Spleen (tissue), 11 donors: ENCODE data around the gene DDR1. TPM values are rescaled to one million over a fixed set of nuclear protein-coding genes. Genes with fewer than 3 reads are reported as not detected.

Experiments used
- DNase-seq: peaks from one replicate; pipeline ENCODE4 v3.0.0-alpha.2; 2020
- H3K27ac ChIP-seq, 8 donors: fragments of 200-600 bp; sonication (generic) in 7 of 8; 1 replicate in 4 of 8; 2 replicates in 4 of 8; pipeline versions ENCODE4 v1.5.0 to v1.8.0; 2016 to 2021; ENCODE audit warnings: inconsistent platforms in 4 of 8, mild to moderate bottlenecking in 4 of 8, moderate library complexity in 1 of 8
- H3K27me3 ChIP-seq, 7 donors: fragments of 200-600 bp; sonication (generic) in 6 of 7; replicated peaks in 1 of 7; 1 replicate in 4 of 7; 2 replicates in 3 of 7; pipeline versions ENCODE4 v1.5.0 to v1.8.0; 2016 to 2021; ENCODE audit warnings: inconsistent platforms in 3 of 7, mild to moderate bottlenecking in 1 of 7
- H3K36me3 ChIP-seq, 6 donors: fragments of 200-600 bp; sonication (generic) in 5 of 6; 1 replicate in 4 of 6; 2 replicates in 2 of 6; pipeline versions ENCODE4 v1.5.0 to v1.8.0; 2016 to 2021; ENCODE audit warnings: inconsistent platforms in 2 of 6
- H3K4me1 ChIP-seq, 6 donors: fragments of 200-600 bp; sonication (generic) in 5 of 6; 1 replicate in 3 of 6; 2 replicates in 3 of 6; pipeline versions ENCODE4 v1.5.0 to v1.8.0; 2016 to 2021; ENCODE audit warnings: inconsistent platforms in 3 of 6
- H3K4me3 ChIP-seq, 8 donors: fragments of 200-600 bp; sonication (generic) in 7 of 8; 1 replicate in 4 of 8; 2 replicates in 4 of 8; pipeline versions ENCODE4 v1.5.0 to v1.8.0; 2016 to 2021; ENCODE audit warnings: inconsistent platforms in 4 of 8, mild to moderate bottlenecking in 4 of 8, moderate library complexity in 2 of 8
- H3K9me3 ChIP-seq, 8 donors: fragments of 200-600 bp; sonication (generic) in 7 of 8; 1 replicate in 4 of 8; 2 replicates in 4 of 8; pipeline versions ENCODE4 v1.5.0 to v1.8.0; 2016 to 2021; ENCODE audit warnings: inconsistent platforms in 4 of 8
- CTCF ChIP-seq, 11 experiments: fragments of 200-600 bp in 7 of 11; fragments of 450-650 bp in 4 of 11; sonication (generic) in 4 of 11; IDR thresholded peaks in 8 of 11; conservative IDR thresholded peaks in 3 of 11; 1 replicate in 7 of 11; 2 replicates in 4 of 11; pipeline versions ENCODE4 v1.4.0 to v1.8.0; 2016 to 2021; ENCODE audit warnings: antibody characterized with exemption in 11 of 11, inconsistent platforms in 4 of 11, mild to moderate bottlenecking in 1 of 11
- POLR2A ChIP-seq, 3 donors: fragments of 450-650 bp; IDR thresholded peaks; one replicate each; pipeline ENCODE4 v1.5.1; 2017; ENCODE audit warnings: antibody characterized with exemption in 3 of 3, mild to moderate bottlenecking in 1 of 3
- POLR2AphosphoS5 ChIP-seq, 3 donors: sonication (generic); formaldehyde crosslinking; IDR thresholded peaks; one replicate each; pipeline ENCODE4 v1.5.1; 2017; ENCODE audit warnings: antibody characterized with exemption in 3 of 3
- WGBS, 5 donors: extraction: QIAGEN DNeasy Blood & Tissue Kit in 3 of 5; methylation state at CpG; one replicate each; pipeline versions ENCODE4 v1.1.5 to v1.1.7; 2013 to 2018; 5-methylcytosine and 5-hydroxymethylcytosine counted together
- intact Hi-C: fragments of 100-400 bp; cut with DNase I; formaldehyde crosslinking; loops from one replicate; pipeline ENCODE4 v1.15.0; 2023; ENCODE audit warnings: low total_unique reads
- polyA plus RNA-seq, 3 donors: library from polyadenylated mRNA; stranded (reverse); fragments of 200-250 nt; gene quantifications; one replicate each; pipeline ENCODE4 v1.2.1, GENCODE V29; 2013
- total RNA-seq, 7 donors: library from RNA; depleted of rRNA in 3 of 7; stranded (reverse); fragments of >200 nt in 3 of 7; fragmentation: NEBNext Ultra II Directional in 4 of 7; extraction: Animal tissue kit (Norgen Biotek cat#: 25700) in 4 of 7; gene quantifications; one replicate each; pipeline versions ENCODE4 v1.1.0 to v1.2.1, GENCODE V29; 2016 to 2021
- donor health status: healthy with polysubstance abuse.
- donor health status: DM: no; HTN: no; CAD: no; lungs with moderate emphysema.
- donor health status: DM: no; HTN: no; CAD: no.
- donor health status: Bipolar disorder and iron deficiency.
- donor health status: healthy.
- donor health status: DM: no; HTN: no; CAD: no.
- donor health status: DM: yes; HTN: yes; CAD: no.

Gene DDR1
- total and polyA plus RNA-seq, 10 donors = 5.0 to 37.1 (median 17.4) TPM

- peak; percentile 93 for DNase-seq
- intact Hi-C loops = loop anchor here (5.0 kb wide), 2 partner anchors 50 to 130 kb away; no protein-coding TSS in a partner anchor
- Histone ChIP-seq H3K27ac (peak overlapping the region; percentile 69 to 85 (median 80)), H3K4me1 (peaks cover 10 to 44% (median 26%) of the 10 kb centered on the region in 6 donors), H3K27me3 (no peaks in the 10 kb centered on the region), H3K4me3 (peak overlapping the region in 7 of 8 donors; percentile 6 to 52 (median 16)), H3K36me3 (no peaks in the 10 kb centered on the region), H3K9me3 (no peaks in the 10 kb centered on the region)
- 14 to 19% (median 18%) methylated on average over 15 of the region's 15 CpGs for WGBS, 5 donors
- TF ChIP-seq CTCF (IDR thresholded peaks at IDR 0.05 in 8 of 11, conservative IDR thresholded peaks at IDR 0.05 in 3 of 11) (peak; percentile 68 to 94 (median 84)), POLR2A (IDR thresholded peaks at IDR 0.05) (no peak), POLR2AphosphoS5 (IDR thresholded peaks at IDR 0.05) (peak in 2 of 3 donors; percentile 64 to 66)
Measured at GRCh38 chr6:30877419-30878262, 6.7 kb upstream of the DDR1 start.

GRCh38 chr6:30879684-30880427 is 4.5 kb upstream of the DDR1 start:
- Histone ChIP-seq H3K27ac (no peak overlapping the region), H3K36me3 (no peaks in the 10 kb centered on the region), H3K4me3 (no peak overlapping the region), H3K4me1 (peaks cover 23 to 64% (median 43%) of the 10 kb centered on the region in 6 donors), H3K9me3 (no peaks in the 10 kb centered on the region), H3K27me3 (peaks cover 0 to 12% (median 0%) of the 10 kb centered on the region in 7 donors)
- DNase-seq = no peak
- WGBS, 5 donors = 80 to 94% (median 83%) methylated on average over 8 of the region's 8 CpGs
- TF ChIP-seq CTCF (IDR thresholded peaks at IDR 0.05 in 8 of 11, conservative IDR thresholded peaks at IDR 0.05 in 3 of 11) = no peak
- no peak for TF ChIP-seq POLR2A (IDR thresholded peaks at IDR 0.05)
- no peak for TF ChIP-seq POLR2AphosphoS5 (IDR thresholded peaks at IDR 0.05)
- intact Hi-C loops = loop anchor here (5.0 kb wide), 2 partner anchors 53 to 133 kb away; no protein-coding TSS in a partner anchor

GRCh38 chr6:30880698-30881252 is 3.5 kb upstream of the DDR1 start:
- no peak overlapping the region for H3K4me3 ChIP-seq
- peaks cover 28 to 71% (median 53%) of the 10 kb centered on the region in 6 donors for H3K4me1 ChIP-seq
- intact Hi-C loops = no loop called here
- H3K36me3 ChIP-seq = no peaks in the 10 kb centered on the region
- WGBS, 5 donors = 83 to 92% (median 89%) methylated on average over 14 to 16 of the region's 16 CpGs
- no peaks in the 10 kb centered on the region for H3K9me3 ChIP-seq
- H3K27ac ChIP-seq = peak overlapping the region in 3 of 8 donors; percentile 17 to 88 (median 86)
- TF ChIP-seq CTCF (IDR thresholded peaks at IDR 0.05 in 8 of 11, conservative IDR thresholded peaks at IDR 0.05 in 3 of 11) (no peak), POLR2A (IDR thresholded peaks at IDR 0.05) (no peak), POLR2AphosphoS5 (IDR thresholded peaks at IDR 0.05) (no peak)
- DNase-seq = no peak
- peaks cover 0 to 21% (median 0%) of the 10 kb centered on the region in 7 donors for H3K27me3 ChIP-seq
